Breast epithelium (tissue), 4 donors: Measurements from ENCODE around the gene UPP2. TPM values are rescaled to one million over a fixed set of nuclear protein-coding genes. Genes with fewer than 3 reads are reported as not detected.

Experiments
- DNase-seq, 2 donors: peaks; one replicate each; pipeline ENCODE4 v3.0.0-alpha.2; 2019; ENCODE audit warnings: low spot score in 2 of 2
- H3K27ac ChIP-seq, 2 donors: fragments of 200-600 bp; sonication (generic) in 1 of 2; one replicate each; pipeline ENCODE4 v1.5.1; 2016 to 2019; ENCODE audit warnings: mild to moderate bottlenecking in 1 of 2
- H3K27me3 ChIP-seq, 2 donors: fragments of 200-600 bp; sonication (generic) in 1 of 2; one replicate each; pipeline versions ENCODE4 v1.5.1 to v1.6.0; 2017 to 2019; ENCODE audit warnings: control low read depth in 1 of 2, mild to moderate bottlenecking in 1 of 2
- H3K36me3 ChIP-seq: fragments of 200-600 bp; one replicate; pipeline ENCODE4 v1.5.1; 2019
- H3K4me1 ChIP-seq, 2 donors: fragments of 200-600 bp; sonication (generic); one replicate each; pipeline ENCODE4 v1.5.1; 2016 to 2019; ENCODE audit warnings: control low read depth in 1 of 2
- H3K4me3 ChIP-seq, 3 donors: fragments of 200-600 bp; sonication (generic); 1 replicate in 2 of 3; 2 replicates in 1 of 3; pipeline ENCODE4 v1.5.1; 2016 to 2019; ENCODE audit warnings: mild to moderate bottlenecking in 3 of 3, moderate library complexity in 2 of 3
- H3K9me3 ChIP-seq, 2 donors: fragments of 200-600 bp; sonication (generic) in 1 of 2; one replicate each; pipeline ENCODE4 v1.5.1; 2016 to 2019; ENCODE audit warnings: control low read depth in 1 of 2
- CTCF ChIP-seq, 3 donors: fragments of 450-650 bp; IDR thresholded peaks; one replicate each; pipeline ENCODE4 v1.5.1; 2016 to 2017; ENCODE audit warnings: antibody characterized with exemption in 3 of 3, mild to moderate bottlenecking in 3 of 3, moderate library complexity in 3 of 3
- POLR2A ChIP-seq: fragments of 450-650 bp; IDR thresholded peaks from one replicate; pipeline ENCODE4 v1.6.1; 2016; ENCODE audit warnings: antibody characterized with exemption, mild to moderate bottlenecking, moderate library complexity
- POLR2AphosphoS5 ChIP-seq, 3 donors: sonication (generic); formaldehyde crosslinking; IDR thresholded peaks; one replicate each; pipeline ENCODE4 v1.6.1; 2017; ENCODE audit warnings: antibody characterized with exemption in 3 of 3
- intact Hi-C: fragments of 100-400 bp; cut with DNase I; formaldehyde crosslinking; loops from one replicate; pipeline ENCODE4 v1.15.1; 2023; ENCODE audit warnings: low total_unique reads
- total RNA-seq, 3 donors: library from RNA; depleted of rRNA; stranded (reverse); fragments of >200 nt; gene quantifications; one replicate each; pipeline ENCODE4 v1.1.0, GENCODE V29; 2016

UPP2 gene
- total RNA-seq, 3 donors from 2014 or later, result 0.16 TPM; not detected in 2

DNA sequence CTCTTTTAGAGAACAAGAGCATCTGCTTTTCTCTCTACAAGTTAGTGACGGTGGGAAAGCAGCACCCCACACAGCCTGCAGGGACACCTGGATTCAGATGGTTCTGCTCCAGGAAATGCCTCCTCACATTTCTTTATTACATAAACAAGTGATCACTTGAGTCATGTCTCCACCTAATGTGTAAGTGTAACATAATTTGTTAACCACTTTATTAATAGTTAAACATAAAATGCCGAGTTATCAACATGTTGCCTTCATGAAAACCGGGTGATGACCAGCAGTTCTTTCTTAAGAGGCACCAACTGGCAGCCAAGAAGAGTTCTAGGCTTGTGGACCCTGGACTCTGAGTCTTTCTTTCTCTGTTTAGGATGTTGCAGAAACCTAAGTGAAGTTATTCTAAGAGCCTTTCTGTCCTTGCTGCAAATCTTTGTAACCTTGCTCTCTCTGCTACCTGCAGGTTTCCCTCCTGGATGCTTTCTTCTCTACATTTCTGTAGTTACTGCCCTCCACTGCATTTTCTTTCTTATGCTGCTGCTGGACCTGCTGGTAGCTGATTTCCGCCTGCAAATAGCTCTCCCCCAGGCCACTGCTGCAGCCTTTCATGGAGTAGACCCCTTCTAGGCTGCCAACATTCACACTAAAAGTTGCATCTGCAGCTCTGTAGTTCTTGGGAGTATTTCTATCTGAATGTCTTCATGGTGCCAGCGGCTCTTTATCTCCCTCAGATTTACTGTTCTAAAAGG is 24.3 kb downstream of the UPP2 start:
- no peak overlapping the region for H3K4me3 ChIP-seq
- TF ChIP-seq CTCF (IDR thresholded peaks at IDR 0.05), result no peak
- TF ChIP-seq POLR2A, result no peak
- no peak for TF ChIP-seq POLR2AphosphoS5 (IDR thresholded peaks at IDR 0.05)
- no peaks in the 10 kb centered on the region for H3K36me3 ChIP-seq
- no peak overlapping the region for H3K27ac ChIP-seq
- H3K27me3 ChIP-seq, result no peaks in the 10 kb centered on the region
- no peaks in the 10 kb centered on the region for H3K9me3 ChIP-seq
- intact Hi-C loops, result no loop called here
- DNase-seq, result no peak
- H3K4me1 ChIP-seq, result no peaks in the 10 kb centered on the region

DNA sequence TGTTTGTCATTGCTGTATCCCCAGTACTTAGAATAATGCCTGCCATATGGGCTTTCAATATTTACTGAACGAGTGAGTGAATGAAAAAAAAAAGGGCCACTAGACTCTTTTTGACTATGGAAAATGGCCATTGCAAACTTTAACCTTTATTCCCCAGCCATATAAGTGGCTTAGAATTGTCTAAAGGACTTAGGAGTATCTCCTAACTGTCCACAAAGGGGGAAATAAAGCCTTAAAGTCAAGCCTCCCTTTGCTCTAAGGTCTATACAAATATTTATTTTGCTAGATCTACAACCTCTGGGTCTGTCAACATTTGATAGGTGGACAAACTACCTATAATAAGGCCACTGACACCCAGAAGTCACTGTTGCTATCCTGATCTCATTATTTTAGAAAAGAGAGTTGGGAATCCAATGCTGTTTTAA is 25.7 kb downstream of the UPP2 start:
- Histone ChIP-seq H3K27ac (no peak overlapping the region), H3K4me1 (no peaks in the 10 kb centered on the region), H3K4me3 (no peak overlapping the region), H3K36me3 (no peaks in the 10 kb centered on the region), H3K27me3 (no peaks in the 10 kb centered on the region), H3K9me3 (no peaks in the 10 kb centered on the region)
- TF ChIP-seq CTCF (IDR thresholded peaks at IDR 0.05) (no peak), POLR2A (no peak), POLR2AphosphoS5 (IDR thresholded peaks at IDR 0.05) (no peak)
- DNase-seq, result no peak
- intact Hi-C loops, result no loop called here

DNA sequence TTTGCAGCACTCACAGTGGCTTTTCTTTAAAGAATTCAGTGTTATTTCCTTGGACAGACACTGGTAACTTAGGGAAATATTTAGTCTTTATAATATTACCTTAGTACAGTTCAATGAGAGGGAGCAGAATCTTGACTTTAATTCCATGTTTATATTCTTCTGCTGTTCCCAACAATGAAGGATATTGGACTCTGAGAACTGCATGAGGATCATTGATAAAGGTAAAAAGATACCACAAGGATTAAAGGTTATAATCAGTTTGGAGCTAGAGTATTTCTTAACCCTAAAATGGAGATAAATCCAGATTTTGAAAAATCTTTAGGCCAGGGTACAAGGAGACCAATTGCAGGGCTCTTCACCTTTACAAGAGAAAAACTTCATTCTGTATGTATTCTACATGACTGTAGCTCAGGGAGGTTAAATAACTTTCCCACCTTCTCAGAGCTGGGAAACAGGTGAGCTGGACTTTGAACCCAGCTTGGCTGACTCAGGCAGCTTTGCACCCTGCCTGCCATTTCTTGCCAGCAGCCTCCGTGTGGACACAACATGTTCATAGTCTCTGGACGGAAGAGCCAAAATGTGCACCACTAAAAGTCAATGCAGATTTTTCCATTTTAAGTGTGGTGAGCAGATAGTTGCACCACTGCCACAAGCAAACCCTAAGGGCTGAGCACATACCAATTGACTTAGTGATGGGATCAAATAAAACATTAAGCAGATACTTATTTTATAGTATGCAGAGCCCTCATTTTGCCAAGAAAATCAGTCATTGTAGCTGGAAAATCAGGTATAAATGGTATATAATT is 26.7 kb downstream of the UPP2 start:
- intact Hi-C loops, result no loop called here
- H3K4me1 ChIP-seq, result no peaks in the 10 kb centered on the region
- no peak for DNase-seq
- H3K27ac ChIP-seq, result no peak overlapping the region
- no peaks in the 10 kb centered on the region for H3K27me3 ChIP-seq
- no peak overlapping the region for H3K4me3 ChIP-seq
- no peaks in the 10 kb centered on the region for H3K36me3 ChIP-seq
- TF ChIP-seq POLR2AphosphoS5 (IDR thresholded peaks at IDR 0.05) (no peak), POLR2A (no peak)
- no peaks in the 10 kb centered on the region for H3K9me3 ChIP-seq

- Histone ChIP-seq H3K9me3 (no peaks in the 10 kb centered on the region), H3K4me1 (no peaks in the 10 kb centered on the region), H3K27me3 (no peaks in the 10 kb centered on the region), H3K4me3 (no peak overlapping the region), H3K36me3 (no peaks in the 10 kb centered on the region), H3K27ac (no peak overlapping the region)
- TF ChIP-seq CTCF (IDR thresholded peaks at IDR 0.05), result no peak
- TF ChIP-seq POLR2AphosphoS5 (IDR thresholded peaks at IDR 0.05), result no peak
- TF ChIP-seq POLR2A, result no peak
- intact Hi-C loops, result no loop called here
- no peak for DNase-seq
Measured at GRCh38 chr2:158129037-158129436, 27.4 kb downstream of the UPP2 start.

DNA sequence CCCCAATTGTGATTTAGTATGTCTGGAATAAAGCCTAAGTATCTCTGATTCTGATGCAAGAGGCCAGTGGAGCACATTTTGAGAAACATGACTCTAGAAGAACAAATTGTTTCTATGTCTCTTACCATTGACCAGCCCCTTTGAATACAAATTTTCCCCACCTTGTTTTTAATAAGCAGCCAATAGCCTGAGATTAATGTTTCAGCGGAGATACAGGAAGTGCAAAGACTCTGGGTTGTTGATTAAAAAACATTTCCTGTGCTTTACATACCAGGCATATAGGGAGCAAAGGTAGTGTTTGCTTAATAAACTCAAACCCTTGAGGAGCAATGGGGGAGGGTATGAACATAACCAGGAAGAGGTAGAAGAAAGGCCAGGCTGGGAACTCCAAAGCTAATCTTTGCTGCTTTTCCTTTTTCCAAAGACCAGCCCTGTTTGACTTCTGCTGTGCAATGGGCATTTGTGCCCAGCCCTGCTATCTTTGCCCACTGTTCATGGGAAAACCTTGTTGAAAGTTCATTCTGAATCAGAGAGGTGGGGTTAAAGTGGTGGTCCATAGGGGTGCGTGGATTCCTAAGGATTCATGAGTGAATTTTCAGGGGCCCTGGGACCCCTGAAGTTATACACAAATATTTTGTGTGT is 29.3 kb downstream of the UPP2 start:
- Histone ChIP-seq H3K36me3 (no peaks in the 10 kb centered on the region), H3K4me3 (no peak overlapping the region), H3K27me3 (no peaks in the 10 kb centered on the region), H3K9me3 (no peaks in the 10 kb centered on the region), H3K4me1 (no peaks in the 10 kb centered on the region), H3K27ac (no peak overlapping the region)
- DNase-seq, result no peak
- TF ChIP-seq CTCF (IDR thresholded peaks at IDR 0.05), result no peak
- TF ChIP-seq POLR2AphosphoS5 (IDR thresholded peaks at IDR 0.05), result no peak
- TF ChIP-seq POLR2A, result no peak
- intact Hi-C loops, result no loop called here
